Right atrium auricular region (tissue), 2 donors: ENCODE results near the gene PPP1R8. TPM values are rescaled to one million over a fixed set of nuclear protein-coding genes. Genes with fewer than 3 reads are reported as not detected.

Experiments used
- DNase-seq: peaks from one replicate; pipeline ENCODE4 v3.0.0-alpha.2; 2019; ENCODE audit warnings: low spot score
- H3K27ac ChIP-seq, 2 donors: fragments of 200-600 bp; sonication (generic); 1 replicate in 1 of 2; 2 replicates in 1 of 2; pipeline ENCODE4 v1.5.1; 2016 to 2019
- H3K27me3 ChIP-seq, 2 donors: fragments of 200-600 bp; sonication (generic); one replicate each; pipeline versions ENCODE4 v1.5.1 to v1.6.0; 2017 to 2019
- H3K36me3 ChIP-seq: fragments of 200-600 bp; sonication (generic); one replicate; pipeline ENCODE4 v1.5.1; 2016
- H3K4me1 ChIP-seq, 2 donors: fragments of 200-600 bp; sonication (generic); one replicate each; pipeline versions ENCODE4 v1.5.1 to v1.6.0; 2017 to 2019
- H3K4me3 ChIP-seq, 2 donors: fragments of 200-600 bp; sonication (generic); 1 replicate in 1 of 2; 2 replicates in 1 of 2; pipeline ENCODE4 v1.5.1; 2017 to 2019; ENCODE audit warnings: mild to moderate bottlenecking in 1 of 2, moderate library complexity in 1 of 2
- H3K9me3 ChIP-seq, 2 donors: fragments of 200-600 bp; sonication (generic); one replicate each; pipeline ENCODE4 v1.5.1; 2019
- CTCF ChIP-seq, 2 donors: fragments of 200-600 bp; sonication (generic); IDR thresholded peaks; one replicate each; pipeline ENCODE4 v1.5.1; 2019; ENCODE audit warnings: antibody characterized with exemption in 2 of 2
- total RNA-seq, 2 donors: library from RNA; depleted of rRNA; stranded (reverse); fragments of >200 nt; gene quantifications; one replicate each; pipeline ENCODE4 v1.1.0, GENCODE V29; 2016

Gene PPP1R8
- total RNA-seq, 2 donors from 2014 or later = 17.9 to 23.9 TPM

GRCh38 chr1:27809883-27810282 lies 20.7 kb upstream of the PPP1R8 start:
- no peaks in the 10 kb centered on the region for H3K9me3 ChIP-seq
- no peak overlapping the region for H3K4me3 ChIP-seq
- H3K4me1 ChIP-seq = no peaks in the 10 kb centered on the region
- no peak for TF ChIP-seq CTCF (IDR thresholded peaks at IDR 0.05)
- no peak overlapping the region for H3K27ac ChIP-seq
- peaks cover 37% of the 10 kb centered on the region for H3K36me3 ChIP-seq
- H3K27me3 ChIP-seq = no peaks in the 10 kb centered on the region
- no peak for DNase-seq

GRCh38 chr1:27811741-27812500 lies 18.7 kb upstream of the PPP1R8 start:
- no peak overlapping the region for H3K4me3 ChIP-seq
- no peak for TF ChIP-seq CTCF (IDR thresholded peaks at IDR 0.05)
- H3K36me3 ChIP-seq = peaks cover 36% of the 10 kb centered on the region
- no peak for DNase-seq
- H3K9me3 ChIP-seq = no peaks in the 10 kb centered on the region
- H3K27ac ChIP-seq = no peak overlapping the region
- H3K4me1 ChIP-seq = peaks cover 0 to 7% of the 10 kb centered on the region in 2 donors
- H3K27me3 ChIP-seq = no peaks in the 10 kb centered on the region

- H3K4me3 ChIP-seq = no peak overlapping the region
- H3K4me1 ChIP-seq = peaks cover 0 to 11% of the 10 kb centered on the region in 2 donors
- no peak for TF ChIP-seq CTCF (IDR thresholded peaks at IDR 0.05)
- H3K9me3 ChIP-seq = no peaks in the 10 kb centered on the region
- H3K27ac ChIP-seq = peak overlapping the region; percentile 26 to 36
- DNase-seq = no peak
- peaks cover 79% of the 10 kb centered on the region for H3K36me3 ChIP-seq
- no peaks in the 10 kb centered on the region for H3K27me3 ChIP-seq
Observed at GRCh38 chr1:27816921-27817630, 13.5 kb upstream of the PPP1R8 start.

- no peak for DNase-seq
- Histone ChIP-seq H3K9me3 (no peaks in the 10 kb centered on the region), H3K4me1 (peaks cover 0 to 5% of the 10 kb centered on the region in 2 donors), H3K27me3 (no peaks in the 10 kb centered on the region), H3K4me3 (no peak overlapping the region), H3K36me3 (peaks cover 70% of the 10 kb centered on the region), H3K27ac (no peak overlapping the region)
- TF ChIP-seq CTCF (IDR thresholded peaks at IDR 0.05) = no peak
Observed at GRCh38 chr1:27821761-27822315, 8.7 kb upstream of the PPP1R8 start.

GRCh38 chr1:27823784-27824183 lies 6.8 kb upstream of the PPP1R8 start:
- Histone ChIP-seq H3K36me3 (peaks cover 55% of the 10 kb centered on the region), H3K4me3 (no peak overlapping the region), H3K4me1 (no peaks in the 10 kb centered on the region), H3K9me3 (no peaks in the 10 kb centered on the region), H3K27me3 (no peaks in the 10 kb centered on the region), H3K27ac (no peak overlapping the region)
- no peak for TF ChIP-seq CTCF (IDR thresholded peaks at IDR 0.05)
- no peak for DNase-seq
